ENCODE measurements around the gene RGS3.

GRCh38 chr9:113594484-113595299, 131.2 kb downstream of the RGS3 start:
- TF ChIP-seq CTCF (IDR thresholded peaks at IDR 0.05; ENCODE audit: low read length) (no peak), EZH2 (IDR thresholded peaks at IDR 0.05; ENCODE audit: borderline replicate concordance, low read length) (no peak)
